Measurements from ENCODE around the gene OLA1. TPM values are rescaled to one million over a fixed set of nuclear protein-coding genes. Genes with fewer than 3 reads are reported as not detected.
A peak's percentile ranks its signal among the peaks of the same experiment; 100 is the strongest.
"Not testable (repeated sequence)": the region's sequence is repeated elsewhere in the genome, so short reads cannot be mapped to it uniquely, and the experiment has no call there.

Gene OLA1
- 10 to 100 TPM; 66.9 to 84.4 (median 73.0) TPM for total RNA-seq
- 73.6 TPM for polyA plus RNA-seq
- long read RNA-seq, donor 1, full-length matches to known transcripts: 135 of 146 reads
- long read RNA-seq, donor 1, partial matches to known transcripts: 2 of 146 reads
- long read RNA-seq, donor 1, other reads (novel, unspliced or antisense): 9 of 146 reads
- long read RNA-seq, donor 2, full-length matches to known transcripts: 76 of 81 reads
- long read RNA-seq, donor 2, partial matches to known transcripts: 0 of 81 reads
- long read RNA-seq, donor 2, other reads (novel, unspliced or antisense): 5 of 81 reads
- long read RNA-seq, donor 3, full-length matches to known transcripts: 463 of 494 reads
- long read RNA-seq, donor 3, partial matches to known transcripts: 14 of 494 reads
- long read RNA-seq, donor 3, other reads (novel, unspliced or antisense): 17 of 494 reads
- long read RNA-seq, donor 4, full-length matches to known transcripts: 73 of 78 reads
- long read RNA-seq, donor 4, partial matches to known transcripts: 3 of 78 reads
- long read RNA-seq, donor 4, other reads (novel, unspliced or antisense): 2 of 78 reads

DNA sequence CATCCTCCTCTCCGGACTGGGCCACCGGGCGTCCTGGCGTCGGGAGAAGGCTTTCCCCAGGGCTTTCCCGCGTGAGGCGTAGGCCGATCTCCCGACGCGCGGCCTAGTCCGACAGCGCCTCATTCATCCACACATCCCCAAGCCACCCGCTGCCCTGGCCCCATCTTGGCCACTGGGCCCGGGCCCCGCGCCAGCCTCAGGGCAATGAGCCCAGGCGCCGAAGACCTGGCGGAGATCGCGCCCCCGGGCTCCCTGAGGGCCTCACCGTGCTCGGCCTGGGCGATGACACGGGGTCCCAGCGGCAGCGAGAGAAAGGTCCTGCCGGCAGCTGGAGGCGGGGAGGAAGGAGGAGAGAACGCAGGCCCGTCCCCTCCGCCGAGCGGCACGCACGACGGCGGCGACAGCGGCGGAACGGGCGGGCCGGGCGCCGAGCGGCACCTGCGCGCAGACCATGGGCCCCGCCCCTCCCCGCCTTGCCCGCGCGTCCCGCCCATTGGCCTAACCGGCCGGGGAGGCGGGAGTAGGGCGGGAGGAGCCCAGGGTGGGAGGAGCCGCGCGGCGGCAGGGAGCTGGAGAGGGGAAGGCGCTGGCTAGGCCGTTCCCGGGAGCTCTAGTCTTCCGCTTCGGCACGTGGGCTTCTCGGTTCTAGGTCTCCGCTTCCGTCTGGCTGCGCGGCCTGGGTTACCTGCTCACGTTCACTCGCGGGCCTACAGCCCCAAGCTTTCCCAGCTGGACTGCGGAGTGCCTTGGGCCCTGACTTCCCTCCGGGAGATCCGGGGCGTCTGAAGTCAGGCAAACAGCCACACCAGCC lies at the start of gene OLA1:
TSS of gene OLA1 (minus strand) at position 346 of the 811 bp plus-strand sequence. CDS start 1,717 bp downstream, outside the sequence.
- intact Hi-C loops (cut with DNase I): no loop called here
- H3K27ac ChIP-seq (ENCODE audit: low read length): peak within 1 kb of the TSS; percentile 87
- H3K27me3 ChIP-seq (ENCODE audit: control insufficient read depth, insufficient read depth): no peaks in the 10 kb centered on the region
- H3K9me3 ChIP-seq (ENCODE audit: control insufficient read depth, low read length): no peaks in the 10 kb centered on the region
- peak within 1 kb of the TSS; percentile 77 for H3K4me3 ChIP-seq (ENCODE audit: low read length)
- ATAC-seq: peak; percentile 100
- WGBS: under 1% methylated on average over 85 of the region's 85 CpGs
- H3K4me1 ChIP-seq (ENCODE audit: control insufficient read depth, insufficient read depth, low read length): no peaks in the 10 kb centered on the region
- DNase-seq: peak; percentile 95 to 98 (median 98)

- H3K9me3 ChIP-seq (ENCODE audit: control insufficient read depth, low read length): no peaks in the 10 kb centered on the region
- no peak overlapping the region for H3K4me3 ChIP-seq (ENCODE audit: low read length)
- H3K27ac ChIP-seq (ENCODE audit: low read length): no peak overlapping the region
- intact Hi-C loops (cut with DNase I): no loop called here
- H3K4me1 ChIP-seq (ENCODE audit: control insufficient read depth, insufficient read depth, low read length): no peaks in the 10 kb centered on the region
- ATAC-seq: no peak
- no peak for DNase-seq
- no peaks in the 10 kb centered on the region for H3K27me3 ChIP-seq (ENCODE audit: control insufficient read depth, insufficient read depth)
- WGBS: 93% methylated on average over 1 of the region's 1 CpG
Measured at GRCh38 chr2:174292908-174293307, 44.6 kb upstream of the OLA1 start.

- no peak for ATAC-seq
- Histone ChIP-seq H3K9me3 (ENCODE audit: control insufficient read depth, low read length) (no peaks in the 10 kb centered on the region), H3K27ac (ENCODE audit: low read length) (no peak overlapping the region), H3K4me3 (ENCODE audit: low read length) (no peak overlapping the region), H3K27me3 (ENCODE audit: control insufficient read depth, insufficient read depth) (peaks cover 2% of the 10 kb centered on the region), H3K4me1 (ENCODE audit: control insufficient read depth, insufficient read depth, low read length) (no peaks in the 10 kb centered on the region)
- intact Hi-C loops (cut with DNase I): no loop called here
- 90% methylated on average over 2 of the region's 2 CpGs for WGBS
- no peak for DNase-seq
Measured at GRCh38 chr2:174286172-174286571, 37.8 kb upstream of the OLA1 start.

- peaks cover 2% of the 10 kb centered on the region for H3K27me3 ChIP-seq (ENCODE audit: control insufficient read depth, insufficient read depth)
- ATAC-seq (no peak), DNase-seq (no peak)
- no peak overlapping the region for H3K4me3 ChIP-seq (ENCODE audit: low read length)
- H3K27ac ChIP-seq (ENCODE audit: low read length): no peak overlapping the region
- H3K9me3 ChIP-seq (ENCODE audit: control insufficient read depth, low read length): no peaks in the 10 kb centered on the region
- no peaks in the 10 kb centered on the region for H3K4me1 ChIP-seq (ENCODE audit: control insufficient read depth, insufficient read depth, low read length)
- intact Hi-C loops (cut with DNase I): no loop called here
- 68% methylated on average over 2 of the region's 2 CpGs for WGBS
Measured at GRCh38 chr2:174282441-174282840, 34.1 kb upstream of the OLA1 start.

GRCh38 chr2:174281736-174282135 lies 33.4 kb upstream of the OLA1 start:
- H3K27ac ChIP-seq (ENCODE audit: low read length): no peak overlapping the region
- 67% methylated on average over 1 of the region's 1 CpG for WGBS
- DNase-seq (no peak), ATAC-seq (no peak)
- H3K9me3 ChIP-seq (ENCODE audit: control insufficient read depth, low read length): no peaks in the 10 kb centered on the region
- peaks cover 2% of the 10 kb centered on the region for H3K27me3 ChIP-seq (ENCODE audit: control insufficient read depth, insufficient read depth)
- intact Hi-C loops (cut with DNase I): no loop called here
- H3K4me3 ChIP-seq (ENCODE audit: low read length): no peak overlapping the region
- H3K4me1 ChIP-seq (ENCODE audit: control insufficient read depth, insufficient read depth, low read length): no peaks in the 10 kb centered on the region

- Histone ChIP-seq H3K9me3 (ENCODE audit: control insufficient read depth, low read length) (no peaks in the 10 kb centered on the region), H3K4me1 (ENCODE audit: control insufficient read depth, insufficient read depth, low read length) (no peaks in the 10 kb centered on the region), H3K27me3 (ENCODE audit: control insufficient read depth, insufficient read depth) (peaks cover 2% of the 10 kb centered on the region), H3K27ac (ENCODE audit: low read length) (no peak overlapping the region), H3K4me3 (ENCODE audit: low read length) (no peak overlapping the region)
- intact Hi-C loops (cut with DNase I): no loop called here
- DNase-seq (no peak), ATAC-seq (no peak)
- 73% methylated on average over 3 of the region's 3 CpGs for WGBS
Measured at GRCh38 chr2:174280596-174280995, 32.3 kb upstream of the OLA1 start.

DNA sequence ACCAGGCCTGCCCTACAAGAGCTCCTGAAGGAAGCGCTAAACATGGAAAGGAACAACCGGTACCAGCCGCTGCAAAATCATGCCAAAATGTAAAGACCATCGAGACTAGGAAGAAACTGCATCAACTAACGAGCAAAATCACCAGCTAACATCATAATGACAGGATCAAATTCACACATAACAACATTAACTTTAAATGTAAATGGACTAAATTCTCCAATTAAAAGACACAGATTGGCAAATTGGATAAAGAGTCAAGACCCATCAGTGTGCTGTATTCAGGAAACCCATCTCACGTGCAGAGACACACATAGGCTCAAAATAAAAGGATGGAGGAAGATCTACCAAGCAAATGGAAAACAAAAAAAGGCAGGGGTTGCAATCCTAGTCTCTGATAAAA lies 21.9 kb upstream of the OLA1 start:
- ATAC-seq; H3K27me3 ChIP-seq (ENCODE audit: control insufficient read depth, insufficient read depth); DNase-seq; intact Hi-C loops (cut with DNase I); H3K27ac ChIP-seq (ENCODE audit: low read length); H3K4me3 ChIP-seq (ENCODE audit: low read length); H3K9me3 ChIP-seq (ENCODE audit: control insufficient read depth, low read length); H3K4me1 ChIP-seq (ENCODE audit: control insufficient read depth, insufficient read depth, low read length): not testable (repeated sequence)
- WGBS: 95% methylated on average over 3 of the region's 6 CpGs

DNA sequence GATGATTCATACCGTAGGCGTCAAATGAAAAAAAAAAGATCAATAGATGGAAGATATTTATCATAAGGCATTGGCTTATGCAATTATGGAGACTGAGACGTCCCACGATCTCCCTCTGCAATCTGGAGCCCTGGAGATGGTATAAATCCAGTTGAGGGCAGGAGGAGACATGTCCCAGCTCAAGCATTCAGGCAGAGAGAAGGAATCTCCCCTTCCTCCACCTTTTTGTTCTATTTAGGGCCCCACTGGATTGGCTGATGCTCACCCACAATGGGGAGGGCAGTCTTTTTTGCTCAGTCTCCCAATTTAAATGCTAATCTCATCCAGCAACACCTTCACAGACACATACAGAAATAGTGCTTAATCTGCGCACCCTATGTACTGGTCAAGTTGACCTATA lies 18.0 kb upstream of the OLA1 start:
- intact Hi-C loops (cut with DNase I): no loop called here
- DNase-seq (no peak), ATAC-seq (no peak)
- WGBS: 79% methylated on average over 5 of the region's 5 CpGs
- H3K27me3 ChIP-seq (ENCODE audit: control insufficient read depth, insufficient read depth): no peaks in the 10 kb centered on the region
- no peak overlapping the region for H3K27ac ChIP-seq (ENCODE audit: low read length)
- H3K9me3 ChIP-seq (ENCODE audit: control insufficient read depth, low read length): no peaks in the 10 kb centered on the region
- no peaks in the 10 kb centered on the region for H3K4me1 ChIP-seq (ENCODE audit: control insufficient read depth, insufficient read depth, low read length)
- no peak overlapping the region for H3K4me3 ChIP-seq (ENCODE audit: low read length)

DNA sequence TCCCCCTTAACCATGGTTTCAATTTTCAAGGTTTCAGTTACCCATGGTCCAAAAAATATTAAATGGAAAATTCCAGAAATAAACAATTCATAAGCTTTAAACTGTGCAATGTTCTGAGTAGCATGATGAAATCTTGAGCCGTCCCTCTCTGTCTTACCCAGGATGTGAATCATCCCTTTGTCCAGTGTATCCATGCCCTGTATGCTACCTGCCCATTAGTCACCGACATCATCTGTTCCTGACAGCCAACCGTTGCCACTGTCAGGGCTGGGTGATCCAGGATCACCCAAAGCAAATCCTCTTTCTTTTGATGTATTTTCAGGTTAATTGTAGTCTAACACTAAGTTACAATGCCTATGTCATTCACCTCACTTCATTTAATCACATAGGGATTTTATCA lies 15.7 kb upstream of the OLA1 start:
- Histone ChIP-seq H3K27me3 (ENCODE audit: control insufficient read depth, insufficient read depth) (no peaks in the 10 kb centered on the region), H3K27ac (ENCODE audit: low read length) (no peak overlapping the region), H3K9me3 (ENCODE audit: control insufficient read depth, low read length) (no peaks in the 10 kb centered on the region), H3K4me3 (ENCODE audit: low read length) (no peak overlapping the region), H3K4me1 (ENCODE audit: control insufficient read depth, insufficient read depth, low read length) (no peaks in the 10 kb centered on the region)
- intact Hi-C loops (cut with DNase I): no loop called here
- DNase-seq (no peak), ATAC-seq (no peak)
- 72% methylated on average over 3 of the region's 3 CpGs for WGBS

DNA sequence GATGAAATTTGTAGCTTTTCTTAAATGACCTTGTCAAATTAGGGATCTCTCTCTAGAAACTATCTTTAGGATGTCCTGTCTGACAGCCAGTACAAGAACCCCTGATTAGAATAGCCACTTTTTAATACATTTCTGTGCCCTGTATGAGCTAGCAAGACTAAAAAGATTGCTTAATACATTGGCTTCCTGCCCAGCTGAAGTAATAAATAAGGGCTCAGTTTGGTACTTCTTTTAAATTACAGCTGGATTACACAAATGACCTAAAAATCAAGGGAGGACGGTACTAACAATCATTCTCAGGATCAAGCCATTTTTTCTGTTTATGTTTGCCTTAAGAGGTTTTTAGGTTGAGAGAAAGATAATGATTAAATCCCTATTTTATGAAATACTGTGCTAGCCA lies 11.6 kb upstream of the OLA1 start:
- intact Hi-C loops (cut with DNase I): no loop called here
- DNase-seq (no peak), ATAC-seq (peak in 1 of 2 donors; percentile 68)
- Histone ChIP-seq H3K27me3 (ENCODE audit: control insufficient read depth, insufficient read depth) (no peaks in the 10 kb centered on the region), H3K27ac (ENCODE audit: low read length) (no peak overlapping the region), H3K4me3 (ENCODE audit: low read length) (no peak overlapping the region), H3K4me1 (ENCODE audit: control insufficient read depth, insufficient read depth, low read length) (no peaks in the 10 kb centered on the region), H3K9me3 (ENCODE audit: control insufficient read depth, low read length) (no peaks in the 10 kb centered on the region)
- 35% methylated on average over 1 of the region's 1 CpG for WGBS

- WGBS: 91% methylated on average over 6 of the region's 6 CpGs
- H3K27me3 ChIP-seq (ENCODE audit: control insufficient read depth, insufficient read depth): no peaks in the 10 kb centered on the region
- intact Hi-C loops (cut with DNase I): no loop called here
- no peak overlapping the region for H3K4me3 ChIP-seq (ENCODE audit: low read length)
- DNase-seq: no peak
- no peak overlapping the region for H3K27ac ChIP-seq (ENCODE audit: low read length)
- no peaks in the 10 kb centered on the region for H3K9me3 ChIP-seq (ENCODE audit: control insufficient read depth, low read length)
- ATAC-seq: no peak
- no peaks in the 10 kb centered on the region for H3K4me1 ChIP-seq (ENCODE audit: control insufficient read depth, insufficient read depth, low read length)
Measured at GRCh38 chr2:174254267-174254666, 5.9 kb upstream of the OLA1 start.

Data from right cardiac atrium (tissue), 5 donors.